Progenitor cell of endocrine pancreas (in vitro differentiated cells): ENCODE data around the gene CDH18. TPM values are rescaled to one million over a fixed set of nuclear protein-coding genes. Genes with fewer than 3 reads are reported as not detected.

Source experiments
- DNase-seq: peaks from one replicate; pipeline ENCODE4 v3.0.0; 2021; ENCODE audit warnings: low spot score; ENCODE audit not compliant: unreplicated experiment
- H3K27ac Mint-ChIP-seq: 2 replicates; pipeline ENCODE4 v1.8.0; 2021; ENCODE audit warnings: mild to moderate bottlenecking, moderate library complexity, mixed read lengths
- H3K27me3 Mint-ChIP-seq: 2 replicates; pipeline ENCODE4 v1.8.0; 2021; ENCODE audit warnings: mixed read lengths
- H3K36me3 Mint-ChIP-seq: 2 replicates; pipeline ENCODE4 v1.8.0; 2022; ENCODE audit warnings: mixed read lengths; ENCODE audit not compliant: insufficient read depth
- H3K4me1 Mint-ChIP-seq: 2 replicates; pipeline ENCODE4 v1.8.0; 2021; ENCODE audit warnings: low read depth, mixed read lengths
- H3K4me3 Mint-ChIP-seq: 2 replicates; pipeline ENCODE4 v1.8.0; 2021; ENCODE audit warnings: low read depth, mild to moderate bottlenecking, moderate library complexity, mixed read lengths
- H3K9me3 Mint-ChIP-seq: 2 replicates; pipeline ENCODE4 v1.8.0; 2021; ENCODE audit warnings: low read depth, mixed read lengths
- CTCF ChIP-seq: fragments of 200-600 bp; sonication (generic); IDR thresholded peaks from one replicate; pipeline ENCODE4 v1.5.0; 2021; ENCODE audit warnings: antibody characterized with exemption, mild to moderate bottlenecking; ENCODE audit not compliant: unreplicated experiment
- total RNA-seq: library from RNA; stranded (reverse); gene quantifications from 2 replicates; pipeline ENCODE4 v1.2.1, GENCODE V29; 2021

CDH18 gene
- total RNA-seq, 1 donor from 2014 or later = 1.9 TPM

- H3K27ac Mint-ChIP-seq = no peak overlapping the region
- peaks cover 11% of the 10 kb centered on the region for H3K9me3 Mint-ChIP-seq
- DNase-seq = no peak
- peaks cover 18% of the 10 kb centered on the region for H3K4me1 Mint-ChIP-seq
- no peaks in the 10 kb centered on the region for H3K27me3 Mint-ChIP-seq
- H3K4me3 Mint-ChIP-seq = no peak overlapping the region
- peaks cover 2% of the 10 kb centered on the region for H3K36me3 Mint-ChIP-seq
- TF ChIP-seq CTCF = no peak
These were observed 10.9 kb downstream of the CDH18 start for GRCh38 chr5:19977099-19977498.

DNA sequence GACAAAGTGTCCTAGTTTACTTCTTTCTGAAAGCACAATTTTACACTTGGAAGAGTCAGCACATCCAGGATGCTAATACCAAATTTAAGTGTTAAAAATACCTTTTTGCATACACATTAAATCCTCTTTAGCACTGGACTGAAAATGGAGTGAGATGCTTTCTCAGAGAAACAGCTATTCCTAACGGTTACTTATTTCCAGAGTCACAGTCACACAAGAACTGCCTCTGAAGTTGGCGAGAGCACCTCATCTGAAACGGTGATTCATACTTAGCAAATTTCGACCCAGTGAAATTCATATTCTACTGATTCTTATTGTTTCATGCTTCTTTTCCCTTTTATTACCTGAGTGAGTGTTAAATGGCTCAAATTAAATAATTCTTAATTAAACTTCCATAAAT, 12.2 kb downstream of the CDH18 start:
- Mint-ChIP-seq H3K27ac (peak overlapping the region; percentile 62), H3K27me3 (no peaks in the 10 kb centered on the region), H3K4me3 (no peak overlapping the region), H3K4me1 (peaks cover 18% of the 10 kb centered on the region), H3K36me3 (peaks cover 2% of the 10 kb centered on the region), H3K9me3 (peaks cover 11% of the 10 kb centered on the region)
- no peak for TF ChIP-seq CTCF
- no peak for DNase-seq

DNA sequence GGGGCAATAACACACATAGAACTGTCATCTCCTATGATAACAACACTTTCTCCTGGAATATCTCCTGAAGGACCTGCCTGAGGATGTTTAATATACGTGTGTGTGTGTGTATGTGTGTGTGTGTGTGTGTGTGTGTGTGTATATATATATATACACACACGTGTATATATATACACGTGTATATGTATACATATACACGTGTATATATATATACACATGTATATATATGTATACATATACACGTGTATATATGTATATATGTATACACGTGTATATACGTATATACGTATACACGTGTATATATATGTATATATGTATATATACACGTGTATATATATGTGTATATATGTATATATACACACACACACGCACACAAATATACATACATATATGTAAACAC, 27.5 kb downstream of the CDH18 start:
- no peak for TF ChIP-seq CTCF
- H3K36me3 Mint-ChIP-seq = no peaks in the 10 kb centered on the region
- no peak overlapping the region for H3K4me3 Mint-ChIP-seq
- no peaks in the 10 kb centered on the region for H3K9me3 Mint-ChIP-seq
- no peak for DNase-seq
- no peaks in the 10 kb centered on the region for H3K27me3 Mint-ChIP-seq
- H3K27ac Mint-ChIP-seq = no peak overlapping the region
- peaks cover under 1% of the 10 kb centered on the region for H3K4me1 Mint-ChIP-seq

DNA sequence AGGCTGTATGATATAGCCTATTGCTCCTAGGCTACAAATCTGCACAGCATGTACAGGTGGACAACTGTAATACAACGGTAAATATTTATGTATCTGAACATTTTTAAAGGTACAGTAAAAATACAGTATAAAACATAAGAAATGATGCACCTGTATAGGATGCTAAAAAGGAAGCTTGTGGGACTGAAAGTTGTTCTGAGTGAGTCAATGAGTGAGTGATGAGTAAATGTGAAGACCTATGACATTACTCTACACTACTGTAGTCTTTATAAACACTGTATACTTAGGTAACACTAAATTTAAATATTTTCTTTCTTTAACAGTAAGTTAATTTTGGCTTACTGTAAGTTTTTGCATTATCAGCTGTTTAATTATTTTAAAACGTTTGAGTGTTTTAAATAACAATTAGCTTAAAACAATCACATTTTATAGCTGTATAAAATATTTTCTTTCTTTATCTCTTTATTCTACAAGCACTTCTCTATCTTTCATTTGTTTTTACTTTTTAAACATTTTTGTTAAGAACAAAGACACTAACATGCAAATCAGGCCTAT, 28.1 kb downstream of the CDH18 start:
- no peak for TF ChIP-seq CTCF
- no peaks in the 10 kb centered on the region for H3K36me3 Mint-ChIP-seq
- H3K4me1 Mint-ChIP-seq = no peaks in the 10 kb centered on the region
- H3K9me3 Mint-ChIP-seq = no peaks in the 10 kb centered on the region
- H3K27ac Mint-ChIP-seq = no peak overlapping the region
- H3K27me3 Mint-ChIP-seq = no peaks in the 10 kb centered on the region
- DNase-seq = no peak
- no peak overlapping the region for H3K4me3 Mint-ChIP-seq

DNA sequence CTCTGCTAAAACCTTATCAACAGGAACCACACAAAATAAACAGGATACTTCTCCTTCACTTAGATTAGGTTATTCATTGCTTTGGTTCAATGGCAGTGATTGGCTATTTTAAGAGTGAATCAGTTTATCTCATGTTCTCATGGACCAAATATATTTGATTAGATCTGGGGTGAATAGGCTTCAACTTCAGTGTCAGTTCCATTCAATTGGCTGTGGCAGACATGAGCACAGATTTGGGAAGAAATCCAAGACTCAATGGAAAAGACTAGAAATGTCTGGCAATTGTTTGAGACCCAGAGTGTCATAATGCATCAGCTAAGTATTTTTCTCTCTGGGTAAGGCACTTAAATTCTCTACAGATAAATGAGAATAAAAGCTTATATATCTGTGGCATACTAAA, 37.1 kb downstream of the CDH18 start:
- no peak for TF ChIP-seq CTCF
- no peaks in the 10 kb centered on the region for H3K9me3 Mint-ChIP-seq
- H3K27me3 Mint-ChIP-seq = no peaks in the 10 kb centered on the region
- no peaks in the 10 kb centered on the region for H3K36me3 Mint-ChIP-seq
- H3K27ac Mint-ChIP-seq = no peak overlapping the region
- DNase-seq = no peak
- H3K4me3 Mint-ChIP-seq = no peak overlapping the region
- H3K4me1 Mint-ChIP-seq = peaks cover 4% of the 10 kb centered on the region
